Iris pigment epithelial cell (primary cell): ENCODE data around the gene MORC4.
A peak's percentile ranks its signal among the peaks of the same experiment; 100 is the strongest.

Experiments
- DNase-seq: peaks from one replicate; pipeline ENCODE4 v3.0.0-alpha.2; 2011; ENCODE audit warnings: low read depth

MORC4 gene

GRCh38 chrX:106952988-106953387, 47.0 kb downstream of the MORC4 start:
- DNase-seq = peak; percentile 26

DNA sequence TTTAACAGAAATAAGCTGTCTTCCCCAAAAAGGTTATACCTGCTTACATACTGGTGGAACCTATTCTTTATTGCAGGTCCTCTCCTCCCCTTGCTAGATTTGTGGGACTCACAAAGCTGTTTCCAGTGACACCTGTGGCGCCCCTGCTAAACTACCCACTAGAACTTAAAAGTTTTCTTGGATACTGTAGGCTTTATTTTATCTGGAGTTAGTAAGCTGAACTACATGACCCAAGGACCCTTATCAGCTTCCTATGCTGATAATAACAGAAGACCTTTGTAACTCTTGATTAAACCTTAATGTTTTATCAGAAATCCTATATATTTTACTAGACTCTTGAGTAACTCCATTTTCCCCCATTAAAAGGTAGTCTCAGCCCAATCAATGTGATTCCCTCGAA, 47.5 kb downstream of the MORC4 start:
- DNase-seq = no peak

DNA sequence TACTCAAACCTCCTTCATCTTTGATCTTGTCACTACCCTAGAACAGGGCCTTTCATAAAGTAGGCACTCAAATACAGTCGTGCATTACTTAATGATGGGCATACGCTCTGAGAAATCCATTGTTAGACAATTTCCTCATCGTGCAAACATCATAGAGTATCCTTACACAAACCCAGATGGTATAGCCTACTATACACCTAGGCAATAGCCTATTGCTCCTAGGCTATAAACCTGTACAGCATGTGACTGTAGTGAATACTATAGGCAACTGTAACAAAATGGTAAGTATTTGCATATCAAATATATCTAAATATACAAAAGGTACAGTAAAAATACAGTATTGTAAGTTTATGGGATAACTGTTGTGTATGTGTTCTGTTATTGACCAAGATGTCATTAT, 47.9 kb downstream of the MORC4 start:
- no peak for DNase-seq

- DNase-seq = no peak
Measured at GRCh38 chrX:106951230-106951629, 48.8 kb downstream of the MORC4 start.

GRCh38 chrX:106950381-106950780, 49.6 kb downstream of the MORC4 start:
- no peak for DNase-seq

GRCh38 chrX:106949366-106949765, 50.6 kb downstream of the MORC4 start:
- no peak for DNase-seq

GRCh38 chrX:106948641-106949040, 51.4 kb downstream of the MORC4 start:
- peak; percentile 8 for DNase-seq

- DNase-seq = no peak
Measured at GRCh38 chrX:106946464-106946863, 53.5 kb downstream of the MORC4 start.

GRCh38 chrX:106940068-106940467, 59.9 kb downstream of the MORC4 start:
- no peak for DNase-seq

GRCh38 chrX:106939566-106939965, 60.4 kb downstream of the MORC4 start:
- no peak for DNase-seq

DNA sequence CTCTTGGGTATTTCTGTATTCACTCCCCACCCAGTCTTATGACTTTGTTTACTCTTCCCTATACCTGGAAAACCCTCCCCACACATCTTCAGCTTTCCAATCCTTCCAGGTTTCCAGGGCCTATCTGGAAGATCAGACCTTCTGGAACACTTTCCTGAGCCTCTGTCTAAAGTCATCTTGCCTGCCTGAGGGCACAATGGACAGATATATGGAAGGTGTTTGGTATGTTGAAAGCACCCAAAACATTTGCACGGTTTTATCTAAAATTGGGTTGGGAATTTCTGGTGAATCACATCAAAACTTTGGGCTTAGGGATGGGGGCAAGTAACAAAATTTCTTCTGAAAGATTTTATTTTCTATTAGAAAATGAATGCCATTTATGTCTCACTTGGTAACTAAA, 63.8 kb downstream of the MORC4 start:
- DNase-seq = no peak

DNA sequence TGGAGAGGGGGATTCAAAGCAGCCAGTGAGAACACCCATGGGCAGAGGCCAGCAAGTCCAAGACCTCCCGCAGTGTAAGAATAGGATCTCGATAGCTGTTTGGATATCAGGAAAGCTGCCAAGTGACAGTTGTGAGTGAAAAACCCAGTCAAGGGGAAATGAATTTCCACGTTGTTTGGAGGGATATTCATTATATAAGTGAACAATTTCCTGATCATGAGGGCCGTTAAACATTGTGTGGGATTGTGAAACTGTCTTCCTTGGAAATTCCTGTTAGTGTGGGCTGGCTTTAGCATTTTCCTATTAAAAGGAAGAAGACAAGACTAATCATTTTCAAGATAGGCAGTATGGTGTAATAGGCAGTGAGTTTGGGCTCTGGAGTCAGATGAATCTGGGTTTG, 64.8 kb downstream of the MORC4 start:
- DNase-seq = no peak

- peak; percentile 34 for DNase-seq
Measured at GRCh38 chrX:106933538-106933961, 66.5 kb downstream of the MORC4 start.

DNA sequence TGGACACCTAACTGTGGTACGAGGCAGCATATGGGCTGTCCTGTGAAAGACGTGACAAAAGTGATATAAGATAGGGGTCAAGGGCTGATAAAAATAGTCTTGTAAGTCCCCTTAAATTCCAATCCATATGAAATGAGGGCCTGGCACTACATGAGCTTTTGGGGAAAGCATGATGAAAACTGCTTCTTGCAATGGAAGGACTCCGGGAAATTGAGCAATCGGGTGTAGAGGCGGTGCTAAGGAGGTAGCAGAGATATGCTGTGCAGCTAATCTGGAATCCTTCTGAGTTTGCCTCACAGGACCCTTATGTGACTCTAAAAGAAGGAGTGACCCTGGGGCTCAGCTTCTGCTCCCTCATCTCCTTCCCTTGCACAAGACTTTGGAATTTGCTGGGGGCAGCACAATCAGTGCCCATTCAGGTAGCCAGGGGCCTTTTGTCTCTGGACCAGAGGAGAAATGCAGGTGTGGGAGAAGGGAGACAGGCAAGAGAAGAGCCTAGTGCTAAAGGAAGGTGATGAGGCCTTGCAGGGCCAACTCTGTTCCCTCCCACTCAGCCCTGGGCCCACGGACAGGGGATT, 67.0 kb downstream of the MORC4 start:
- DNase-seq = peak; percentile 60

GRCh38 chrX:106932492-106932923, 67.5 kb downstream of the MORC4 start:
- DNase-seq = peak; percentile 50

DNA sequence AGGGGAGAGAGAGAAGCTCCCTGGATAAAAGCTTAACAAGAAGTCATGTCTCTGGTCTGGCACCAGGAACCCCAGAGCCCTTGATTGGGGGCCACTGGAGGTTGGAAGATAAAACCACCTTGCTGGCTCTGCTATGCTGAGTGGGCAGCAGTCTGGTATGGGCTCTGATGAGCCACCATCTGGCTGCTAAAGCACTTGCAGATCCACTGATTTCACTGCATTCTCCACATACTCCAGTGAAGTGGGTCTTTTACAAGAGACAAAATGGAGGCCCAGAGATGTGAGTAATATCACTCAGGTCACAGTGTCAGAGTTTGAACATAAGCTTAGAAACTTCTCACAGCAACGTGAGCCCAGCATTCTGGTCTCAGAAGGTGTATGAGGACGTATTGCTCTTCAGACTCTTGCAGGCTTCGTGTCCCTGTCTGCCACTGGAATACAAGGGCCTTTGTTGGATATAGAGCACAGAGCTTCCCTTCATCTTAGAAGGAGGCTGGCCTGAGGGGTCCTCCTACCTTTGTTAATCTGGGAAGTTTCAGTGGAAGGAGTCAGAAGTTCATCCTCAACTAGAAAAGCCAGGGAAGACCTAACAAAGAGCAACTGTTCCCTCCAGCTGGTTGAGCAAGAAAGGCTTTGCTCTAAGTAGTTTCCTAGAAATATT, 68.1 kb downstream of the MORC4 start:
- DNase-seq = peak; percentile 57

DNA sequence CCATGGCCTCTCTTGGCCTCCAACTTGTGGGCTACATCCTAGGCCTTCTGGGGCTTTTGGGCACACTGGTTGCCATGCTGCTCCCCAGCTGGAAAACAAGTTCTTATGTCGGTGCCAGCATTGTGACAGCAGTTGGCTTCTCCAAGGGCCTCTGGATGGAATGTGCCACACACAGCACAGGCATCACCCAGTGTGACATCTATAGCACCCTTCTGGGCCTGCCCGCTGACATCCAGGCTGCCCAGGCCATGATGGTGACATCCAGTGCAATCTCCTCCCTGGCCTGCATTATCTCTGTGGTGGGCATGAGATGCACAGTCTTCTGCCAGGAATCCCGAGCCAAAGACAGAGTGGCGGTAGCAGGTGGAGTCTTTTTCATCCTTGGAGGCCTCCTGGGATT, 71.8 kb downstream of the MORC4 start:
- DNase-seq = no peak

DNA sequence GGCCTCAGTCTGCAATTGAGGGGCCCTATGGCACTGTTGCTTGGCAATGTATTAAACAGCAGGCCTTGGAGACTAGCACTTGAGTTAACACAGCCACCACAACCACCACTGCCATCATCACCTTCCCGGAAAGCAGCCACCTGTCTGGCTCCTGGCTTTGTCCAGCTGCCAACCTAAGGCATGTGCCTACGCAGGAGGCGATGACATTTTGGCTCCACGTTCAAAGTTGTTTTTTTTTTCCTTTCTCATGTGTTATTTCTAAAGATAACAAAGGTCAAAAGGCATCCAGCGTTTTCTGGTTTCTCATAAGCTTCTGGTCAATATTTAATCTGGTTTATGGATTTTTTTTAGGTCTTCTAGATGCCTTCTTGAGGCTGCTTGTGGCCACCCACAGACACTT, 72.3 kb downstream of the MORC4 start:
- DNase-seq = no peak

DNA sequence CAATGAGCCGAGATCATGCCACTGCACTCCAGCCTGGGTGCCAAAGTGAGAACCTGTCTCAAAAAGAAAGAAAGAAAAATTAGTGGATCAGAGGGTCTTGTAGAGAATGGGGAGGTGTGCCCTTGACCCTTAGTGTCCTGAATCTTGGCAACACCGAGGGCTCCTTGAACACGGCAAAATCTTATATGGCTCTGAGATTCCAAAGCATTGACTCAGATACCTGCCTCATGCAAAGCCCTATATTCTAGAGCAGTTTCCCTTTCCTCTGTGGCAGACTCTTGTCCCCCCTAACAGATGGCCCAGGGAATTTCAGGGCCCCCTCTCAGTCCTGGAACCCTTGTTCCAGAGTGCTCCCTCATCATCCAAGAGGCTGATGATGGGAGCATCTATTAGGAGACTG, 73.0 kb downstream of the MORC4 start:
- no peak for DNase-seq

GRCh38 chrX:106921637-106922036, 78.4 kb downstream of the MORC4 start:
- DNase-seq = no peak

GRCh38 chrX:106919932-106920452, 80.0 kb downstream of the MORC4 start, which contains the start of gene CLDN2:
TSS of gene CLDN2 (plus strand) at chrX:106920402. CDS start at chrX:106928229, 7,827 bp downstream.
- no peak for DNase-seq

GRCh38 chrX:106917830-106918500, 82.0 kb downstream of the MORC4 start:
- DNase-seq = peak; percentile 70

- DNase-seq = peak; percentile 56
Measured at GRCh38 chrX:106912864-106913263, 87.1 kb downstream of the MORC4 start.
